ENCODE data around the gene MON1A.

GRCh38 chr3:49930922-49931321 lies 1.3 kb upstream of the MON1A start:
- TF ChIP-seq, protein P1, sequence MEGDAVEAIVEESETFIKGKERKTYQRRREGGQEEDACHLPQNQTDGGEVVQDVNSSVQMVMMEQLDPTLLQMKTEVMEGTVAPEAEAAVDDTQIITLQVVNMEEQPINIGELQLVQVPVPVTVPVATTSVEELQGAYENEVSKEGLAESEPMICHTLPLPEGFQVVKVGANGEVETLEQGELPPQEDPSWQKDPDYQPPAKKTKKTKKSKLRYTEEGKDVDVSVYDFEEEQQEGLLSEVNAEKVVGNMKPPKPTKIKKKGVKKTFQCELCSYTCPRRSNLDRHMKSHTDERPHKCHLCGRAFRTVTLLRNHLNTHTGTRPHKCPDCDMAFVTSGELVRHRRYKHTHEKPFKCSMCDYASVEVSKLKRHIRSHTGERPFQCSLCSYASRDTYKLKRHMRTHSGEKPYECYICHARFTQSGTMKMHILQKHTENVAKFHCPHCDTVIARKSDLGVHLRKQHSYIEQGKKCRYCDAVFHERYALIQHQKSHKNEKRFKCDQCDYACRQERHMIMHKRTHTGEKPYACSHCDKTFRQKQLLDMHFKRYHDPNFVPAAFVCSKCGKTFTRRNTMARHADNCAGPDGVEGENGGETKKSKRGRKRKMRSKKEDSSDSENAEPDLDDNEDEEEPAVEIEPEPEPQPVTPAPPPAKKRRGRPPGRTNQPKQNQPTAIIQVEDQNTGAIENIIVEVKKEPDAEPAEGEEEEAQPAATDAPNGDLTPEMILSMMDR (IDR thresholded peaks at IDR 0.05): no peak
- TF ChIP-seq POLR2A (IDR thresholded peaks at IDR 0.05) (no peak), POLR2AphosphoS5 (IDR thresholded peaks at IDR 0.05) (no peak)
